ENCODE data around the gene PNPLA1.
A peak's percentile ranks its signal among the peaks of the same experiment; 100 is the strongest.

The PNPLA1 gene

GRCh38 chr6:36269834-36270705 lies at the start of gene PNPLA1:
Gene PNPLA1 (plus strand): TSS chr6:36270060. CDS start chr6:36270460, 400 bp downstream.
- no peak for DNase-seq (ENCODE audit: low spot score)

- no peak for DNase-seq (ENCODE audit: low spot score)
Observed at GRCh38 chr6:36220226-36220625, 49.6 kb upstream of the PNPLA1 start.

- DNase-seq (ENCODE audit: low spot score): no peak
Observed at GRCh38 chr6:36221674-36222073, 48.2 kb upstream of the PNPLA1 start.

GRCh38 chr6:36222924-36223323 lies 46.9 kb upstream of the PNPLA1 start:
- no peak for DNase-seq (ENCODE audit: low spot score)

GRCh38 chr6:36223706-36224105 lies 46.2 kb upstream of the PNPLA1 start:
- DNase-seq (ENCODE audit: low spot score): no peak

- no peak for DNase-seq (ENCODE audit: low spot score)
Observed at GRCh38 chr6:36224918-36225461, 44.9 kb upstream of the PNPLA1 start.

- no peak for DNase-seq (ENCODE audit: low spot score)
Observed at GRCh38 chr6:36226438-36227047, 43.3 kb upstream of the PNPLA1 start.

- no peak for DNase-seq (ENCODE audit: low spot score)
Observed at GRCh38 chr6:36227379-36228228, 42.3 kb upstream of the PNPLA1 start.

GRCh38 chr6:36229223-36229622 lies 40.6 kb upstream of the PNPLA1 start:
- no peak for DNase-seq (ENCODE audit: low spot score)

- no peak for DNase-seq (ENCODE audit: low spot score)
Observed at GRCh38 chr6:36230371-36230770, 39.5 kb upstream of the PNPLA1 start.

- DNase-seq (ENCODE audit: low spot score): no peak
Observed at GRCh38 chr6:36232172-36232571, 37.7 kb upstream of the PNPLA1 start.

GRCh38 chr6:36235309-36235708 lies 34.6 kb upstream of the PNPLA1 start:
- no peak for DNase-seq (ENCODE audit: low spot score)

- DNase-seq (ENCODE audit: low spot score): no peak
Observed at GRCh38 chr6:36235862-36236261, 34.0 kb upstream of the PNPLA1 start.

- DNase-seq (ENCODE audit: low spot score): no peak
Observed at GRCh38 chr6:36239774-36240173, 30.1 kb upstream of the PNPLA1 start.

- DNase-seq (ENCODE audit: low spot score): peak; percentile 31
Observed at GRCh38 chr6:36241728-36242127, 28.1 kb upstream of the PNPLA1 start.

- DNase-seq (ENCODE audit: low spot score): no peak
Observed at GRCh38 chr6:36242161-36242560, 27.7 kb upstream of the PNPLA1 start.

- no peak for DNase-seq (ENCODE audit: low spot score)
Observed at GRCh38 chr6:36242626-36243025, 27.2 kb upstream of the PNPLA1 start.

GRCh38 chr6:36243562-36244212 lies 26.2 kb upstream of the PNPLA1 start:
- no peak for DNase-seq (ENCODE audit: low spot score)

GRCh38 chr6:36244641-36245280 lies 25.1 kb upstream of the PNPLA1 start:
- DNase-seq (ENCODE audit: low spot score): no peak

- DNase-seq (ENCODE audit: low spot score): no peak
Observed at GRCh38 chr6:36245572-36246061, 24.2 kb upstream of the PNPLA1 start.
